ENCODE data around the gene CEP126.
"Not testable (repeated sequence)": the region's sequence is repeated elsewhere in the genome, so short reads cannot be mapped to it uniquely, and the experiment has no call there.

CEP126 gene

GRCh38 chr11:101993172-101993571 lies 78.4 kb downstream of the CEP126 start:
- Histone ChIP-seq H3K27me3 (replicated peaks; ENCODE audit: insufficient read depth, low read length) (no peaks in the 10 kb centered on the region), H2AFZ (ENCODE audit: low read length) (no peak overlapping the region), H3K27ac (ENCODE audit: low read length) (no peak overlapping the region), H3F3A (ENCODE audit: insufficient read depth, low read length) (no peaks in the 10 kb centered on the region), H4K20me1 (ENCODE audit: insufficient read depth, low read length) (no peaks in the 10 kb centered on the region), H3K9ac (ENCODE audit: low read length) (no peak overlapping the region), H3K9me2 (replicated peaks; ENCODE audit: insufficient read depth, low read length) (no peaks in the 10 kb centered on the region), H3K9me3 (replicated peaks; ENCODE audit: insufficient read depth, low read length) (no peaks in the 10 kb centered on the region), H3K4me1 (ENCODE audit: low read length) (no peaks in the 10 kb centered on the region), H3K79me2 (ENCODE audit: low read length) (no peaks in the 10 kb centered on the region), H3K4me3 (ENCODE audit: low read length) (no peak overlapping the region), H3K4me2 (ENCODE audit: low read depth, low read length) (no peak overlapping the region), H3K36me3 (replicated peaks; ENCODE audit: insufficient read depth, low read length) (no peaks in the 10 kb centered on the region)
- DNase-seq, result no peak
- TF ChIP-seq CTCF (IDR thresholded peaks at IDR 0.05; ENCODE audit: low read length), result no peak
- TF ChIP-seq EZH2 (optimal IDR thresholded peaks at IDR 0.05; ENCODE audit: low read depth, low read length), result no peak
- no peak for TF ChIP-seq EZH2phosphoT487 (IDR thresholded peaks at IDR 0.05; ENCODE audit: low read length)

- H3K27me3 ChIP-seq (replicated peaks; ENCODE audit: insufficient read depth, low read length); H3K4me1 ChIP-seq (ENCODE audit: low read length); H3K9me3 ChIP-seq (replicated peaks; ENCODE audit: insufficient read depth, low read length); H3K4me3 ChIP-seq (ENCODE audit: low read length); H3K9ac ChIP-seq (ENCODE audit: low read length); DNase-seq; H3K9me2 ChIP-seq (replicated peaks; ENCODE audit: insufficient read depth, low read length); H3F3A ChIP-seq (ENCODE audit: insufficient read depth, low read length); H2AFZ ChIP-seq (ENCODE audit: low read length); H3K4me2 ChIP-seq (ENCODE audit: low read depth, low read length); H3K36me3 ChIP-seq (replicated peaks; ENCODE audit: insufficient read depth, low read length); H3K79me2 ChIP-seq (ENCODE audit: low read length); H4K20me1 ChIP-seq (ENCODE audit: insufficient read depth, low read length); H3K27ac ChIP-seq (ENCODE audit: low read length): not testable (repeated sequence)
Measured at GRCh38 chr11:101994052-101994469, 79.3 kb downstream of the CEP126 start.

- TF ChIP-seq EZH2phosphoT487 (IDR thresholded peaks at IDR 0.05; ENCODE audit: low read length), result no peak
- no peak for TF ChIP-seq CTCF (IDR thresholded peaks at IDR 0.05; ENCODE audit: low read length)
- no peak for TF ChIP-seq EZH2 (optimal IDR thresholded peaks at IDR 0.05; ENCODE audit: low read depth, low read length)
- no peaks in the 10 kb centered on the region for H3K9me3 ChIP-seq (replicated peaks; ENCODE audit: insufficient read depth, low read length)
Measured at GRCh38 chr11:101996111-101996510, 81.3 kb downstream of the CEP126 start.

GRCh38 chr11:102001657-102002338 lies 87.0 kb downstream of the CEP126 start:
- Histone ChIP-seq H3F3A (ENCODE audit: insufficient read depth, low read length) (no peaks in the 10 kb centered on the region), H3K4me3 (ENCODE audit: low read length) (no peak overlapping the region), H4K20me1 (ENCODE audit: insufficient read depth, low read length) (no peaks in the 10 kb centered on the region), H3K79me2 (ENCODE audit: low read length) (no peaks in the 10 kb centered on the region), H3K27ac (ENCODE audit: low read length) (no peak overlapping the region), H2AFZ (ENCODE audit: low read length) (no peak overlapping the region), H3K36me3 (replicated peaks; ENCODE audit: insufficient read depth, low read length) (no peaks in the 10 kb centered on the region), H3K9me3 (replicated peaks; ENCODE audit: insufficient read depth, low read length) (no peaks in the 10 kb centered on the region), H3K4me2 (ENCODE audit: low read depth, low read length) (no peak overlapping the region), H3K9me2 (replicated peaks; ENCODE audit: insufficient read depth, low read length) (no peaks in the 10 kb centered on the region), H3K9ac (ENCODE audit: low read length) (no peak overlapping the region), H3K4me1 (ENCODE audit: low read length) (peaks cover 12% of the 10 kb centered on the region), H3K27me3 (replicated peaks; ENCODE audit: insufficient read depth, low read length) (no peaks in the 10 kb centered on the region)
- no peak for DNase-seq
- TF ChIP-seq EZH2phosphoT487 (IDR thresholded peaks at IDR 0.05; ENCODE audit: low read length) (no peak), CTCF (IDR thresholded peaks at IDR 0.05; ENCODE audit: low read length) (no peak), EZH2 (optimal IDR thresholded peaks at IDR 0.05; ENCODE audit: low read depth, low read length) (no peak)

More at GRCh38 chr11:101996111-101996510, 81.3 kb downstream of the CEP126 start:
- H3K4me1 ChIP-seq (ENCODE audit: low read length), result no peaks in the 10 kb centered on the region
- no peak overlapping the region for H2AFZ ChIP-seq (ENCODE audit: low read length)
- no peaks in the 10 kb centered on the region for H3K79me2 ChIP-seq (ENCODE audit: low read length)
- H3K9ac ChIP-seq (ENCODE audit: low read length), result no peak overlapping the region
- H3K4me3 ChIP-seq (ENCODE audit: low read length), result no peak overlapping the region
- no peaks in the 10 kb centered on the region for H4K20me1 ChIP-seq (ENCODE audit: insufficient read depth, low read length)
- no peak overlapping the region for H3K4me2 ChIP-seq (ENCODE audit: low read depth, low read length)
- no peak for DNase-seq
- H3K27ac ChIP-seq (ENCODE audit: low read length), result no peak overlapping the region
- no peaks in the 10 kb centered on the region for H3K36me3 ChIP-seq (replicated peaks; ENCODE audit: insufficient read depth, low read length)
- H3K27me3 ChIP-seq (replicated peaks; ENCODE audit: insufficient read depth, low read length), result no peaks in the 10 kb centered on the region
- H3K9me2 ChIP-seq (replicated peaks; ENCODE audit: insufficient read depth, low read length), result no peaks in the 10 kb centered on the region
- no peaks in the 10 kb centered on the region for H3F3A ChIP-seq (ENCODE audit: insufficient read depth, low read length)

Data from MM.1S (cell line).